GM21367 (cell line): Measurements from ENCODE around the gene SLC24A5.

ENCODE experiments used
- ATAC-seq: cut with Tn5 transposase; IDR thresholded peaks from one replicate; pipeline ENCODE4 v1.9.1; 2021; ENCODE audit not compliant: unreplicated experiment

Gene SLC24A5

DNA sequence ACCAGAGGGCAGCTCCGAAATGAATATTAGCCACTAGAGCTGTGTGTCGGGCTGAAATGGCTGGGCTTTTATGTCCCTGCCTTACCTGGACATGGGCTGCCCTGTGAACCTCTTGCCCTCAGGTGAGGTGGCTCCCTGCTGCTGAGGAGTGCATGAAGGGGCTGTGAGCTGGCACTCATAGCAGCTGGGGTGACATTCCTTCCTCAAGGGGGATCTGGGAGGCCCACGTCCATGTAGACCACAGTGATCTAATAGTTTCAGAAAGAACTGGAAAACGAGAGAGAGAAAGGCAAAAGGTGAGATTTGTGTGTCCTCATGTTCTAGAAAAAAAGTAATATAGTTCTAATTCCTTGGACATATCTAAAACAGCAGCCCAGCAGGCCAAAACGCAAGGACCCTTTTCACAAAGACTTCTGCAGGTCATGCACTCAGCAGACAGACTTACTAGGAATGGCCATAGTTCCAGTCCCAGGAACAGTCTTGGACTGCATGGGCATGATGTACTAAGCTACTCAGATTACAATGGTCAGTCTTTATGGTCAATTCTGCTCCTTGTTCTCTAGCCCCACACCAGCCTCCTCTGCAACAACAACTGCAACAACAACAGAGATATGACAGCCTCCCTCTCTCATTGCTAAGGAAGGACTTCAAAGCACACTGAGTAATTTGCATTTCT is 10.8 kb upstream of the SLC24A5 start:
- ATAC-seq = no peak

DNA sequence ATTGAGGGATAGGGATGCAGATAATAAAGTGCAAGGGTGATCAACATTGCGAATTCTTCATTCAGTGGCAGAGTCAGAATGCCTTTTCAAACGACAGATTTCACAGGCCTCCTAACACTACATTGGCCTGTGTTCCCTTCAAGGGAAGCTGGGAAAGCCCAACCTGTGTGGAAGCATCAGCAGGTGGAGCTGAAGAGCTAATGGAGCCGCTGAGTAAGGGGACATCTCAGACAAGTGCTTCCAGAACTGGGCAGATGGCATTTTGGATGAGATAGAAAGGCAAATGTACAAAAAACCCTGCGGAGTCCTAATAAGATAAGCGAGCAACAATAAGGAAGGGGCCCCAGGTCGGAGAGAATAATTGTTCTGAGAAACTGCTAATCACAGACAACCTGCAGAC is 8.5 kb upstream of the SLC24A5 start:
- ATAC-seq = no peak

DNA sequence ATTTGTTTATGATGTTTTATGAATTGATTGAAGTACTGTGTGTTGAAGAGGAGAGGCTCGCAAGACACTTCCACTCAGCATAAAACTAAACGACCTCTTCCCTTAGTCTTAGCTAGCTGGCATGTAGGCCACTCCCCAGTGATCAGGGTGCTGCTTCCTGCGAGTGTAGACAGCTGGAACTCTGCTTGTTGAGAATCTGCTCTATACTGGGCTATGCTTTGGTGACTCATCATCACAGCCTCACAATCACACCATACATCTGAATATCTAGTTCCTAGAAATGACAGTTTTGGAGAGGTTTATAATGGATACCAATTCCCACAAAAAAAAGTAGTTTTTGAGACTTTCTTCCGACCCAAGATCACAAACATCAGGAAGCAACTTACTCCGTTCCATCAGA is 1.5 kb upstream of the SLC24A5 start:
- ATAC-seq = no peak

DNA sequence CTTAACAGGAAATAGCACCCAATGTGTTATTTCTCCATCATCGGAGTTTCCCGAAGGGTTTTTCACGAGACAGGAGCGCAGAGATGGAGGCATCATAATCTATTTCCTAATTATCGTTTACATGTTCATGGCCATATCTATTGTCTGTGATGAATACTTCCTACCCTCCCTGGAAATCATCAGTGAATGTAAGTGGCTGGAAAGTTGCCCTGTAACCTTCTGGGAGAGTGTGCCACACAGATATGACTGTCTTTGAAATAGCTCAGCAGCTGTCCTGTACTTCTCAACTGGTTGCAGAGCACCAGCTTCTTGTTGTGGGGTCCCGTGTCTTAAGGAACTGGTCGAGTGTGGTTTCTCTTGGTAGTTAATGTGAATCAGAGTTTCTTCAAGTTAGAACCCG is 1.1 kb downstream of the SLC24A5 start:
- ATAC-seq = no peak

DNA sequence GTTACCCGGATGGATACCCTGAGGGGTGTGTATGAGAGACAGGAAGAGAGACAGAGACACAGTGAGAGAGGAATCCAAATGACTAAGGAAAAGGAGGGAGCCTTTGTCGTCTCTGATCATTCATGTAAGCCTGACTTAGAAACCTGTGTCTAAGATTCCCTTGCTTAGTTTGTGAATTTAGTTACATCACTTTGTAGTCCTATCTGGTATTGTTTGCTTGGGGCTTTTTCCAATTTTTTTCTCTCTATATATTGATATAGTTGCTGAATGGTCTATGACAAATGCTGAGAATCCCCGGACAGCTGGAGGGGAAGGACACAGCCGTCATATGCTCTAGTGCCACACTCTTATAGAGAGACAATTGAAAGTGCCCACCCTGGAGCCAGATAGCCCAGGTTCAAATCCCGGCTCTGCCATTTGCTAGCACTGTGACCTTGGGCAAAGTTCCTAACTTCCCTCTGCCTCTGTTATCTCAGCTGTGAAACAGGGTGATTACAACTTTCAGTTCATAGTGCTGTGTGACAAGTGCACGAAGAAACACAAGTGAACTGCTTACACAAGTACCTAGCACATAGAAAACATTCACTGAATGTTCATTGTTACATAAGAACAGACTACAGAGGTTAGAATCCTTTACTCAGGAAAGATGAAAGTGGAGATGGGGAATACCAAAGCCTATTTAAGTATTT is 6.0 kb downstream of the SLC24A5 start:
- no peak for ATAC-seq

DNA sequence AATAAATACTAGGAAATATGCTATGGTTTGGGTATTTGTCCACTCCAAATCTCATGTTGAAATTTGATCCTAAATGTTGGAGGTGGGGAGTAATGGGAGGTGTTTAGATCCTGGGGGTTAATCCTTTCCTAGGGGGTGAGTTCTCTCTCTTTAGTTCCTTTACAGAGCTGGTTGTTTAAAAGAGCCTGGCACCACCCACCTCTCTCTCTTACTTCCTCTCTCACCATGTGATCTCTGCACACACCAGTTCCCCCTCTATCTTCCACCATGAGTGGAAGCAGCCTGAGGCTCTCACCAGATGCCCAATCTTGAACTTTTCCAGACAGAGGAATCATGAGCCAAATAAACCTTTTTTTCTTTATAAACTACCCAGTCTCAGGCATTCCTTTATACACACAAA is 10.5 kb downstream of the SLC24A5 start:
- no peak for ATAC-seq

DNA sequence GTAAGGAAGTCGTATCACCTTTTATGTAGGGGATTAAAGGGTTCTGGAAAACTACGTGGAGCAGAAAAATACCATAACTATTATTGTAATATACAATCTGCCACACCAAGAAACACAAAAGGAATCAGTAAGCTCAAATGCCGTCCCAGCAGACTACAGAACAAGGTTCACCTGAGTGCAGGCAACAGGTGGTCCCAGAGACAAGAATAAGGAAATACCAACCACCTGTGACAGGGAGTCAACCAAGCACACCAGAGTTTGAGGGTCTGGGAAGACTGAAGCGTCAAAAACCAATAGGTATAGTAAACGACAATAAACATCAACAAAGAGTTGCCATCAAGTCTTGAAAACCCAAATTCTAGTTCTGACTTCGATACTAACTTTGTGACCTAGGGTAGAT is 12.1 kb downstream of the SLC24A5 start:
- no peak for ATAC-seq

DNA sequence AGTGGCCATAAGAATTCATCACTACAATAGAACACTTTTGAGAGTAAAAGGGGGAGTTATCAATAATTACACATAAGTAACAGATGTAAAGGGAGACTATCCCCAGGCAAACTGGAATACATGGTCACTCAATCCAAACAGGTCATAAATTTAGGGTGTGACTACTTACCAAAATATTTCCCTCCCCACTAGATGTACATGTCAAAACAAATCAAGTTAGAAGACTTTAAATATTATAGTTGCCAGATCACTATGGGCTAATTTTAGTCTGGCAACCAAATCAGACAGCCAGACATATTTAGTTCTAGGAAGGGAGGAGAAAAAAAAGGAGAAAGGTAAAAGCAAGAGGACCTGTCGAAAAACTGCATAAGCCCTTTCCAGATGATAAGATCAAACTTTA is 23.1 kb downstream of the SLC24A5 start:
- no peak for ATAC-seq

DNA sequence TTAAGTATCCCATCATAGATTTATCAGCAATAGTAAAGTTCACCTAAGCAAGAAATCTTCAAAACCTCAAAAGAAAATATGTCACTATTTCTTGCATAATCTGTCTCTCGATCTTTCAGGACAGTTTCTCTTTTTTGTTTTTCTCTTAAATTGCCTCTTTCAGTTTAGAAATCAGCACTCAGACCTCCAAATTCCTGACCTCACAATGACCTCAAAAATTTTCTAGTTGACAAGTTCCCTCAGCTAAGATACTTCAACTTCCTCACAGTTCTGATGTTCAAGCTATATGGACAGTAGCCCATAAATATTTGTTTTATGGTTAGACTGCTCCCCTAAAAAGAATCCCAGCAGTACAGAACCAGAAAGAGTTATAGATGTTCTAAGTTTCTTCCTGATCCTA is 24.1 kb downstream of the SLC24A5 start:
- ATAC-seq = peak; percentile 47

DNA sequence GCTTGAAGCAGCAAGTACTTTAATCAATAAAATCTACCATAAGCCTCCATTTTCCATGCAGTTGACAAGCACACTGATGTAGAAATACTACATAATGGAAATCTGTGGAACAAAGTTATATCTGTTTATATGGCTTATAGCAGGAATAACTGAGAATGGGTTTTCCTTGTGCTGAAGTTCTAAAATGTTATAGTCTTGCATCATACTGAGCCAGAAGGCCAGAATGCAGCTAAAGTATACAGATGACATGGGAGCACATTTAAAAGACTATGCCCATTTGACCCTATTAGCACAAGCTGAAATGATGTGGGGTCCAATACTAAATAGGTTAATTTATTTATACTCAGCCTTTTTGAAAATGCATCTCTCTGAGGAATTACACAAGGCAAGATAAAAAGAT is 25.1 kb downstream of the SLC24A5 start:
- ATAC-seq = no peak

DNA sequence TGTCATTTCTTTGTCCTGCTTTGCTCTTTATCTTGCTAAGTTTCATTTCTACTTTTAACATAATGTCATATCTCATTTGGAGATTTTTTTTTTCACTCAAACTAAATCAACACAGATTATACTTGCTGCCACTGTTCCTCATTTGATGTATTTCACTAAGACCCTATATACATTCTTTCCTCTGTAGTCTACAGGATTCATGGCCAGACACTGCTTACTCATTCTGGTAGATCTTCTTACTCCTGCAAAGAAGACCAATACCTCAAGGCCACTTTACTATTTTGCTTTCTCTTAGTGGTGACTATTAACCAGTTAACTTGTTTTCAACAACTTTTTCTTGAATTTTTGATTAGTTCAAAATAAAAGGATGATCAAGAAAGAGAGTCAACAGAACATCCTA is 26.6 kb downstream of the SLC24A5 start:
- ATAC-seq = no peak

DNA sequence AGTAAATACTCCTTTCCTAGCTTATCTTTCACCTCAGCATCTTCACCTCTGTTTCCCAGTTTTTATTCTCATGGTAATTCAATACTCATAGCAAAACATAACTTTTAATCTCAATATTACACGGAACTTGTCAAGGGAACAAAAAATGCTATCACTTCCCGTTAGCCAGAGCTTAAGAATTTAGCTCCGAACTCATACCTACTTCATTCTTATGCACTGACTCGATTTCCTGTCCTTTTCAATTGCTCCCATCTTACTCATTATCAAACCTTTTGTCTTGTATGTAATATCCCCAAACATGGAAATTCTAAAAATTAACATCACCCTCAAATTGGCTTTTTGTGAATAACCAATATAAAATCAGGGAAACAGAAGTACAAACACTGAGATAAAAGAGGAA is 29.1 kb downstream of the SLC24A5 start:
- ATAC-seq = no peak

DNA sequence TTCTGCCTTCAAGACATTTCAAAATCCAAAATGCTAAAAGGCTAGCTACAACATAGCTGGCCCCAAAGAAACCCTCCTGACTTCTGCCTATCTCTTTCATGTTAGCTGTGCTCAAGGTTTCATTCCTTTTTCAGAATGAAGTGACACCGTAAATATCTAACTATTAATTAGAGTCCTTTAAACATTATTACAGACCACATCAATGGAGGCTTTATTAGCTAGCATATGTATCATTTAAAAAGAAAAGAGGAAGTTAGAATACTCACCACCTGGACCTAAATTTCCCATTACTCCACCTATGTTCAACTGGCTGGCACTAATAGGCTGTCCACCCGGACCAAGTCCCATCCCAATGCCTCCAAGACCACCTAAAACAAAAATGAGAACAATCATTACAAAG is 32.7 kb downstream of the SLC24A5 start:
- ATAC-seq = no peak

DNA sequence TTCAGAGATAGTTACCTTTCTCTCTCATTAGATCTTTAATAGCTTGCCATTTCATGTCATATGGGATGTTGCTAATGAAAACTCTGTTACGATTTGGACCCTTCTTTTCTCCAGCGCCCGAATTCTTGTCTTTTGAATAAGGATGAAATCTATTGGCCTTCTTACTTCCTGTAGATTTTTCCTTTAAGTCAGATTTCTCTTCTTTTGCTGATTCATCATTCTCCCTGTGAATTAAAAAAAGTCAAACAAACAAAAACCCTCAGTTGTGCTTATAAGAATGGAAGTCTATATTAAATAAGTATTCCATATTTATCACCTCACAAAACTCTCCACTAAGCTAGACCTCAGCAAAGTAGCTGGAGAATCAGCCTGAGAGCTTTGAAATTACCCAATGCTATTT is 47.8 kb downstream of the SLC24A5 start:
- no peak for ATAC-seq

DNA sequence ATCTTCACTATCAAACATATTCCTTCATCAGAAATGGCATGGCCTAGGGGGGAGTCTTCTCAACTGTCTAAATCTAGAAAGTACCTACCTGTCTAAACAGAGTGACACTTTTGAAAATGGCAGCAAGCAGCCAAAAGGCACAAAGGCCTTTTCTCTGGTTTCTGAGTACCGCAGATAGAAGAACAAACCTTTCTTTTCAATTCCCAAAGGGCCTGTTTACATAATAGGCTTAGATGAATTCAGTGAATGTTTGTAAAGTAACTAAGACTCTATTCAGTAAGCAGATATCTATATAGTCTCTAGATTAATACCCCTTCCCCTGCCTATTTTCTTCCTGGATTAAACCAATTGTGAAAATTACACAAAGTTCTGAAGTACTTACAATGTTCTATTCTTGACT is 50.2 kb downstream of the SLC24A5 start:
- ATAC-seq = no peak

DNA sequence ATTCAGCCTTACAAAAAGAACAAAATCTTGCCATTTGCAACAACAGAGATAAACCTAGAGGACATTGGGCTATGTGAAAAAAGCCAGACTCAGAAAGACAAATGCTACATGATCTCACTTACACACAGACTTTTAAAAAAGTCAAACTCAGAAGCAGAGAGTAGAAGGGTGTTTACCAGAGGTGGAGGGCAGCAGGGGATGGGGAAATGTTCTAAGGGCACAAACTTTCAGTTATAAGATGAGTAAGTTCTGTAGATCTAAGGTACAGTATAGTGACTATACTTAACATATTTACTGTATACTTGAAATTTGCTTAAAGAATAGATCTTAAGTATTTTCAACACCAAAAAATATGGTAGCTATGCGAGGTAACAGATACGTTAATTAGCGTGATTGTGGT is 54.3 kb downstream of the SLC24A5 start:
- ATAC-seq = no peak

DNA sequence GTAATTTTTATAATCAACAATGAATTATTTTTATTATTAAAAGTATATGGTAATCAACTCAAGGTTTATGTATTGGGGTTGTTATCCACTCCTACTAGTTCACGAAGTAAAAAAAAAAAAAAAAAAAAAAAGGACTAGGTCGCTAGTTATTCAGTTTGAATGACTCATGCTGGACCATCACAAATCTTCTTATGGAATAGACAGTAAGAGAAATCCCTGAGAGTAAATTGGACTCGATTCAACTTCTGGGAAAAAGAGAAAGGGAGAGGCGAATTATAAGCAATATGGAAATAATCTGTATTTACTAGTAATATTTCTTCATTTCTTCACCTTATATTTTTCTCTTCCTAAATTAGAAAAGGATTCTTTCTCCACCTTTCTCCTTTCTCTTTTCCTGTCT is 55.3 kb downstream of the SLC24A5 start:
- no peak for ATAC-seq

DNA sequence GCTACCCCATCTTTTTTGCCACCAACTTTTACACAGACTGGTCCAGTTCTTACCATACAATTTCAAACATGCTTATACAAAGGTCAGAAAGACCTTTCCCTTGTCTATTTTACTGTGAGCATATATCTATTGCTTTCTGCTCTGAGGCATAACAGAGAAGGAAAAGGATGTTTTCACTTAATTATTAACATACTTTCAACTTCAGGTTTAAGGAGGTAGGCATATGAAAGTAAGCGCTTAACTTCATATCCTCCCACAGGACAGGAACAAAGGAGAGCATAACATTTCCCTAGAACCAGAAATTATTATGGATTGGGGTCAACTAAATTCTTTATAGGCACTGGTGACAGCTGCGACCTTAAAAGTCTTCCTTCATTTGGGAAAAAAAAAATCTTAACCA is 56.2 kb downstream of the SLC24A5 start:
- no peak for ATAC-seq

DNA sequence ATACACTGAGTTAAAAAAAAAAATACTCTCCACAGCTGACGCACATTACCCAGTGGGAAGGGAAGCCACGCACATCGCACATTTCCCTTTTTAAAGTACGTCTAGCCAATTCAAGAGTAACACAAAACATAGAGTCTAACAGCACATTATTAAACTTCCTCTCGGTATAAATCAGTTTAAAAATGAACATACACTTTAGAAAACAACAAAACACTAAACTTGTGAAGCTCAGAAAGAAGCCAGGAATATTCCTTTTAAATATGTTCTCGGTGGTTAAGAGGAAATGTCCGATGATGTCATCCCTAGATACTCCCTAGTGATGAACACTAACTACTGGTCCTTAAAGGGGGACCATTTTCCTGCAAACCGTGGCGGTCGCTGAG is 56.6 kb downstream of the SLC24A5 start:
- peak; percentile 70 for ATAC-seq

DNA sequence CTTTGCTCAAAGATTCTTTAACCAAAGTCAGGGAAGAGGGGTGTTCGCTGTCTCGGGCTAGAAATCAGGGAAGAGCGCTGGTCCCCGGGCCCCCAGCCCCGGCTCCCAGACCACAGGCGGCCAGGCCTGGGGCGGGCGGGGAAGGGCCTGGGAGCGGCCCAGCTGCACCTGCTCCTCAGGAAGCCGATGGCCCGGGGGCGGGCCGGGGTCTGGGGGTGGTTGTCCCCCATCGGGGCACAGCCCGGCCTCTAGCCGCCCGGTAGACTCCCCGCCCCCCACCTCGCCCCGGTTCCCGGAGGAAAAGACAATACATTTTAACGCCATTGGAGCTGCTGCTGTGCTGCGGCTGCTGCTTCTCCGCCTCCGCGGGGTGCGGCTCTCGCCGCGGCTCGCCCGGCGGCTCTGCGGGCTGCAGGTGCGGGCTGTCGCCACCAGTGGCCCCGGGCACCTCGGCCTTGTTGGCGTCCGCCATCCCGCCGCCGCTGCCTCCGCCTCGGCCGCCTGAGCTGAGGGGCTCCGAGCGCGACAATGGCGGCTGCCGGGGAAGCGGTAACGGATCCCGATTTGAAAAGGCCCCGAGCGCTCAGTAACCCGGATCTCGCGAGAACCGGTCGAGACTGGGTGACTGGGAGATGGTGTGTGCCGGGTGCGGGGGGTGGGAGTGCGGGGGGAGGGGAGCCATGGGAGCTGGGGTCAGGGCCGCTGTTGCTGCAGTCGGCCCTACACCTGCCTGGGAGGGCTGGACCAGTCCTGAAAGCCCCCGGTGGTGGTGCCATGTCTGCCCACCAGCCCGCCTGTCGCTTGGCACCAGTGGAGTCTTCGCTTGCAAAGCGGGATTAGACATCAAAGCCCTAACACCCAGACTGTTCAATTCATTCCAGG is 57.2 kb downstream of the SLC24A5 start, which contains the start of gene MYEF2:
Gene MYEF2, minus strand, starts transcription at position 530 of the 882 bp plus-strand sequence. Its CDS starts 58 bp downstream, at position 472.
- peak; percentile 65 for ATAC-seq

DNA sequence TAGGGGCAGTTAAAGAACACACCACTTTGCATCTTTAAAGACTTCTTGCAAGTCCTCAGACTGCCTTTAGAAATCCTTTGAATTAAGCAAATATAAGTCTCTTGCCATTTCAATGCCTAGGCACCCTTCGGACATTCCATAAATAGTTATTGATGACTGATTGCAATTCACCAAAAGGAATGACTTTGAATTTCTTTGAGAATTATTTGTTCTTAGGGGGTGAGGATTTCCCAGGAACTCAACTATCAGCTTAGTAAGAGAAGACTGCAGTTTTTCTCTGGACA is 57.8 kb downstream of the SLC24A5 start:
- ATAC-seq = no peak

DNA sequence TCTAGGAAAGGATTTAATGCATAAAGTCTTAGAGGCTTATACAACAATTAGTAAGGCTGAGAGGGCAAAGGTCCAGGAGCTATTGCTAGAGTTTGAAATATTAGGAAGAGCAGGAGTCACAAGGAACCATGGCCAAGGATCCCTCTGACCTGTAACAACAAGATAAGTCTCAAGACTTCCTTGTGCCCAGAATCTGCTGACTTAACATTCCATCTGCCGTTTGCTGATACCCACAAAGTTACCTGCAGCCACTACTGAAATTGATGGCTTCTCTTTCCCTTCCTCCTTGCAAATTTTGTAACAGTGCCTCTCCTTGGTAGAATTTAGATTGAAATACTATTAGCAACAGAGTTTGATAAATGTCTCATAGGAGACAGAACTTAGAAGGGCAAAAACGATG is 62.0 kb downstream of the SLC24A5 start:
- no peak for ATAC-seq
